ENCODE data around the gene ADARB2. TPM values are rescaled to one million over a fixed set of nuclear protein-coding genes. Genes with fewer than 3 reads are reported as not detected.

ADARB2 gene
- total RNA-seq, 1 experiment from 2014 or later: 0.90 TPM

GRCh38 chr10:1706256-1706655 is 31.1 kb downstream of the ADARB2 start:
- no peak for DNase-seq (ENCODE audit: low read depth, low spot score)
- in situ Hi-C loops (cut with HindIII; ENCODE audit: low pct_unique_long_range_greater_than_20kb, low sequenced_read_pairs): no loop called here

GRCh38 chr10:1698185-1698584 is 39.1 kb downstream of the ADARB2 start:
- no peak for DNase-seq (ENCODE audit: low read depth, low spot score)
- in situ Hi-C loops (cut with HindIII; ENCODE audit: low pct_unique_long_range_greater_than_20kb, low sequenced_read_pairs): no loop called here

GRCh38 chr10:1696106-1696505 is 41.2 kb downstream of the ADARB2 start:
- in situ Hi-C loops (cut with HindIII; ENCODE audit: low pct_unique_long_range_greater_than_20kb, low sequenced_read_pairs): no loop called here
- no peak for DNase-seq (ENCODE audit: low read depth, low spot score)

DNA sequence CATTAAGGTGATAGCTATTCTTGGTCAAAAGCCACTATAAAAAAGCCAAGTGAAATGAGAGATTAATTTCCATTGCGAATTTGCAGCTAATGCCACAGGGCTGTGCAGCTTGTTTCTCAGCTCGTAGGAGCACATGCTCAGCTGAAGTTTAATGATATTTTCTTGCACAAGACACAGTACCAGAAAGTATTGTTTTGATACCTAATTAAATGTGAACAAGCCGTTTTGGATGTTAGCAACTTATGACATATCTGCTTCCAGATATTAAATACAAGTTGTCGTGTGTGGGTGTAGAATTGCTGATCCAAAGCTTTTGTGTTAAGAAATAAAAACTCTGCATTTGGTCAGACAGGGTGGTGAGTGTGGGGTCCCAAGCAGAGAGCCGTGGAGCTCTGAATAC is 47.2 kb downstream of the ADARB2 start:
- in situ Hi-C loops (cut with HindIII; ENCODE audit: low pct_unique_long_range_greater_than_20kb, low sequenced_read_pairs): no loop called here
- no peak for DNase-seq (ENCODE audit: low read depth, low spot score)

DNA sequence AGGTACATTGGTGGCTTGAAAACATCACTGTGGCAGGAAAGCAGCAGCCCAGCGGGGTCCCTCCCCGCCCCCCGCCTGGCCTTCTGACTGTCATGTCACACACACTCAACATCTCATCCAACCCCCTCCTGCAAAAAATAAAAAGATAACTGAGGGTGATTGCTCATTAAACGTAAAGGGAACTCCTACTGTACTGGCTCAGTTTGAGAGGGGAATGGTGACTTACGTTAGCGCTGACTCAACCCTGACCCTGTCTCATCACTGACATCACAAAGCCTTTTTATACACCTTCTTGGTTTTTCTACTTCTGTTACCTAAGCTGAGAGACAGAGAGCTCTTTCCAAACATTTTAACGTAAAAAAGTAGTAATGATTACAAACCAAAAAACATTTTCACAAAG is 48.8 kb downstream of the ADARB2 start:
- no peak for DNase-seq (ENCODE audit: low read depth, low spot score)
- in situ Hi-C loops (cut with HindIII; ENCODE audit: low pct_unique_long_range_greater_than_20kb, low sequenced_read_pairs): no loop called here

- no peak for DNase-seq (ENCODE audit: low read depth, low spot score)
- in situ Hi-C loops (cut with HindIII; ENCODE audit: low pct_unique_long_range_greater_than_20kb, low sequenced_read_pairs): no loop called here
Measured at GRCh38 chr10:1687623-1688150, 49.6 kb downstream of the ADARB2 start.

DNA sequence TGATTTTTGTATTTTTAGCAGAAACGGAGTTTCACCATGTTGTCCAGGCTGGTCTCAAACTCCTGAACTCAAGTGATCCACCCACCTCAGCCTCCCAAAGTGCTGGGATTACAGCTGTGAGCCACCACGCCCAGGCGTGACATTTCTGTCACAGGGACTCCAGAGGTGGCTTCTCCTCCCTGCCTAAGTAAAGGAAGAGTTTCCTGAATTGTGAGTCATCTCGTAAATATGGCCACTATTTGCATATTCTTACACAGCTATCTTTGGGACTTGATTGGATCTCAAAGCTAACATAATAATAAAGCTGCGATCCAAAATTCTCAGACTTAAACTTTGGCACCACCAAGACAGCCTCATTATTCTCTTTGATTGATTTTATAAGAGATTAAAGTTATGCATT is 50.1 kb downstream of the ADARB2 start:
- in situ Hi-C loops (cut with HindIII; ENCODE audit: low pct_unique_long_range_greater_than_20kb, low sequenced_read_pairs): no loop called here
- no peak for DNase-seq (ENCODE audit: low read depth, low spot score)

- no peak for DNase-seq (ENCODE audit: low read depth, low spot score)
- in situ Hi-C loops (cut with HindIII; ENCODE audit: low pct_unique_long_range_greater_than_20kb, low sequenced_read_pairs): no loop called here
Measured at GRCh38 chr10:1686491-1686749, 50.9 kb downstream of the ADARB2 start.

- DNase-seq (ENCODE audit: low read depth, low spot score): no peak
- in situ Hi-C loops (cut with HindIII; ENCODE audit: low pct_unique_long_range_greater_than_20kb, low sequenced_read_pairs): no loop called here
Measured at GRCh38 chr10:1685699-1686490, 51.4 kb downstream of the ADARB2 start.

GRCh38 chr10:1684991-1685390 is 52.3 kb downstream of the ADARB2 start:
- in situ Hi-C loops (cut with HindIII; ENCODE audit: low pct_unique_long_range_greater_than_20kb, low sequenced_read_pairs): no loop called here
- no peak for DNase-seq (ENCODE audit: low read depth, low spot score)

DNA sequence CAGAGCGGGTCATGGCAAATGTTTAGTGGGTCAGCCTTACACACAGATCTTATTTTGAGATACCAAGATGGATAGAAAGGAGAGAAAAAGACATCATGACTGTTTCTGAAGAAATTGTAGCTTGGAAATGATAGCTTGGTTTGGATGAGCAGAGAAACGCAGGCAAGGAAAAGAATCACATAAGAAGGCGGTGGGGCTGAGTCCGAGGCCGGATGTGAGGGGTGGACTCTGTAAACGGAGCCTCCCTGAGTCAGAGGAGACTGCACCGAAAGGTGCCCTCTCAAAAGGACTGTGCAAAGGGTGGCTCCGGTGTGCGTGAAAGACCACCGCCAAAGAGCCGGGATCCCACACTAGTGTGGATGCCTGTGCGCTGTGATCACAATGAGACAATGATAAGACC is 53.7 kb downstream of the ADARB2 start:
- in situ Hi-C loops (cut with HindIII; ENCODE audit: low pct_unique_long_range_greater_than_20kb, low sequenced_read_pairs): no loop called here
- no peak for DNase-seq (ENCODE audit: low read depth, low spot score)

GRCh38 chr10:1679821-1680650 is 57.3 kb downstream of the ADARB2 start:
- no peak for DNase-seq (ENCODE audit: low read depth, low spot score)
- in situ Hi-C loops (cut with HindIII; ENCODE audit: low pct_unique_long_range_greater_than_20kb, low sequenced_read_pairs): no loop called here

DNA sequence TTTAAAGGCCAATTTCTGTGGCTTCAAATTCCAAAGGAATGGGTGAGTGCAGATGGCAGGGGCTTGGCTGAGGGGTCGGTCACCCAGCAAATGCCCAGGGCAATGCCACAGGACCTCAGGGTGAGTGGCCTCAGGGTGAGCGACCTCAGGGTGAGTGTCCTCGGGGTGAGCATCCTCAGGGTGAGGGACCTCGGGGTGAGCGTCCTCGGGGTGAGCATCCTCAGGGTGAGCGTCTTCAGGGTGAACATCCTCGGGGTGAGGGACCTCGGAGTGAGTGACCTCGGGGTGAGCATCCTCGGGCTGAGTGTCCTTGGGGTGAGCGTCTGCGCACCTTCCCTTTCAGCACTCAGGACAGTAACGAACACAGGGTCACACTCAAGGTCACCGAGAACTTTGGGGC is 59.2 kb downstream of the ADARB2 start:
- DNase-seq (ENCODE audit: low read depth, low spot score): no peak
- in situ Hi-C loops (cut with HindIII; ENCODE audit: low pct_unique_long_range_greater_than_20kb, low sequenced_read_pairs): no loop called here

- in situ Hi-C loops (cut with HindIII; ENCODE audit: low pct_unique_long_range_greater_than_20kb, low sequenced_read_pairs): no loop called here
- DNase-seq (ENCODE audit: low read depth, low spot score): no peak
Measured at GRCh38 chr10:1677307-1677939, 59.9 kb downstream of the ADARB2 start.

DNA sequence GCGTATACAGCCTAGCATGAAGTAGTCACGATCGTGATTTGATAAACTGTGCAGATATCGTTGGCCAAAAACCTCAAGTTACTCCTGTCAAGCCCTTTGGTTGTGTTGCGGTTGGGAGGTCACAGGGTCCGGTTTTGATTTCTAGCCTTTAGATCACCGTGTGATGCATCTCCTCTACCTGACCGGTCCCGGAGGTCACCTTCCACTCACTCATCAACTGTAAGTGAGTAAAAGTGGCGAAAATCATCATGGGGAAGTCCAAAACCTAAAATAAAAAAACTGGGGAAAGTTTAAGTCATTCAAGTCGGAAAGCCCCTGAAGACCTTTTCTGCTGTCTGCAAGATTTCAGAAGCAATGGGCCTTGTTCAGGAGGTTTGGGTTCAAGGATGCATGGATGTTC is 62.8 kb downstream of the ADARB2 start:
- DNase-seq (ENCODE audit: low read depth, low spot score): no peak
- in situ Hi-C loops (cut with HindIII; ENCODE audit: low pct_unique_long_range_greater_than_20kb, low sequenced_read_pairs): no loop called here

- no peak for DNase-seq (ENCODE audit: low read depth, low spot score)
Measured at GRCh38 chr10:1673568-1674345, 63.6 kb downstream of the ADARB2 start.

DNA sequence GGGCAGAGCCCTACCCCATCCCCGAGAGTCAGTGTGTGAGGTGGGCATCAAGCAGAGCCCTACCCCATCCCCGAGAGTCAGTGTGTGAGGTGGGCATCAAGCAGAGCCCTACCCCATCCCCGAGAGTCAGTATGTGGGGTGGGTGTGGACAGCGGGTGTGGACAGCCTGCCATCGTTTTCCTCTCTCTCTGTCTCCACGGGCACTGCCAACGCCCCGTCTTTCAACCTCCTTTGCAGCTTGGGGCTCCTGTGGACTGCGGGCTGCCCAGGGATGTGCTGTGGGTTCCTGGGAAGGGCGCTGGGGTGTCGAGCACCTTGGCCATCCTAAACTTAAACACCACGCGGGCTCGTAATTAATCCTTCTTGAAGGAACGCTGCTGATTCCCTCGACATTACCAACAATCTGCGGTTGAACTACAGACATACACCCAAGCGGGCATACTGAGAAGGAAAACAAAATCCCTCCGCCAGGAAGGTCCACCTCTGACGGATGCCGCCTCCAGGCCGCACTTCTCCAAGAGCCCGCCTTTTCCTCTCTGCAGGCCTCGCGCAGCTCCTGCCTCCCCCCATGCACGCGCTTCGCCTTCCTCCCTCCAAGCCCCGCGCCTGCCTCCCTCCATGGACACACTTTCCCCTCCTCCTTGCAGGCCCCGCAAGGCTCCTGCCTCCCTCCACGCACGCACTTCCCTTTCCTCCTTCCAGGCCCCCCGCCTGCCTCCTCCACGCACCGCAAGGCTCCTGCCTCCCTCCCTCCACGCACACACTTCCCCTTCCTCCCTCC is 65.1 kb downstream of the ADARB2 start:
- DNase-seq (ENCODE audit: low read depth, low spot score): no peak
- in situ Hi-C loops (cut with HindIII; ENCODE audit: low pct_unique_long_range_greater_than_20kb, low sequenced_read_pairs): no loop called here

More at GRCh38 chr10:1673568-1674345, 63.6 kb downstream of the ADARB2 start:
- in situ Hi-C loops (cut with HindIII; ENCODE audit: low pct_unique_long_range_greater_than_20kb, low sequenced_read_pairs): no loop called here
